GM12878 (cell line): ENCODE data around the gene MTF2.

ENCODE experiments used
- CTCF ChIP-seq, 3 experiments: IDR thresholded peaks in 2 of 3; conservative IDR thresholded peaks in 1 of 3; 2 replicates each; pipeline ENCODE4 v1.5.1; 2011; ENCODE audit warnings: low read depth in 3 of 3, low read length in 3 of 3, mild to moderate bottlenecking in 3 of 3, control low read depth in 2 of 3, moderate library complexity in 2 of 3, inconsistent platforms in 1 of 3, mixed read lengths in 1 of 3; ENCODE audit not compliant: control insufficient read depth in 2 of 3, insufficient read depth in 1 of 3; ENCODE audit errors: extremely low read depth in 1 of 3
- MYC ChIP-seq: IDR thresholded peaks from 2 replicates; pipeline ENCODE4 v1.6.1; 2011; ENCODE audit warnings: mild to moderate bottlenecking, low read length, moderate library complexity, inconsistent platforms; ENCODE audit not compliant: insufficient read depth, insufficient replicate concordance, insufficient read length, severe bottlenecking
- POLR2A ChIP-seq: IDR thresholded peaks from 2 replicates; pipeline ENCODE4 v1.6.1; 2011; ENCODE audit warnings: low read depth, mild to moderate bottlenecking, low read length
- TF ChIP-seq, protein P1 (sequence below): IDR thresholded peaks from 2 replicates; pipeline ENCODE4 v1.6.1; 2011; ENCODE audit warnings: low read depth, mild to moderate bottlenecking, low read length, moderate library complexity, borderline replicate concordance; ENCODE audit errors: extremely low read depth
- TF ChIP-seq, protein P2 (sequence below): IDR thresholded peaks from 2 replicates; pipeline ENCODE4 v1.6.1; 2011; ENCODE audit warnings: borderline replicate concordance, low read depth, mild to moderate bottlenecking, moderate library complexity, mixed read lengths, low read length; ENCODE audit not compliant: insufficient read depth; ENCODE audit errors: extremely low read length

DNA sequence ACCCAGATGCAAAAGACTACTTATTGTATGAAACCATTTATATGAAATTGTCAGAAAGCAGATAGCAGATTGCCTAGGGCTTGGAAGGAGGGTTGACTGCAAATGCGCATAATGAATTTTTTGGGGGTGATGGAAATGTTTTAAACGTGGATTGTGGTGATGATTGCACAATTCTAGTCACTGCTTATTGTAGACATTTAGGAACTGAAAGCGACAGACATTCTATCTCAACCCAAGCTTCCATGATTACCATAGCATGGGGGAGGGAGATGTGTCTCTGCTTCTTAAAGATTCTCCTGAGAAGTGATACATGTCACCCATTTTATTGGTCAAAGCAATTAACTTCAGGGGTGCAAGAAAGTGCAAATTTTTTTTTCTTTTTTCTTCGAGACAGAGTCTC lies 2.8 kb upstream of the MTF2 start:
- TF ChIP-seq POLR2A (no peak), CTCF (IDR thresholded peaks at IDR 0.05 in 2 of 3, conservative IDR thresholded peaks at IDR 0.05 in 1 of 3; ENCODE audit: control insufficient read depth in 2 of 3, extremely low read depth in 1 of 3, insufficient read depth in 1 of 3, low read depth in 3 of 3, low read length in 3 of 3) (no peak), MYC (no peak)
- TF ChIP-seq, protein P1, sequence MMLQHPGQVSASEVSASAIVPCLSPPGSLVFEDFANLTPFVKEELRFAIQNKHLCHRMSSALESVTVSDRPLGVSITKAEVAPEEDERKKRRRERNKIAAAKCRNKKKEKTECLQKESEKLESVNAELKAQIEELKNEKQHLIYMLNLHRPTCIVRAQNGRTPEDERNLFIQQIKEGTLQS, result no peak
- TF ChIP-seq, protein P2, sequence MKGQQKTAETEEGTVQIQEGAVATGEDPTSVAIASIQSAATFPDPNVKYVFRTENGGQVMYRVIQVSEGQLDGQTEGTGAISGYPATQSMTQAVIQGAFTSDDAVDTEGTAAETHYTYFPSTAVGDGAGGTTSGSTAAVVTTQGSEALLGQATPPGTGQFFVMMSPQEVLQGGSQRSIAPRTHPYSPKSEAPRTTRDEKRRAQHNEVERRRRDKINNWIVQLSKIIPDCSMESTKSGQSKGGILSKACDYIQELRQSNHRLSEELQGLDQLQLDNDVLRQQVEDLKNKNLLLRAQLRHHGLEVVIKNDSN, result no peak
